Endodermal cell (in vitro differentiated cells): ENCODE measurements around the gene PIAS4. TPM values are rescaled to one million over a fixed set of nuclear protein-coding genes. Genes with fewer than 3 reads are reported as not detected.
A peak's percentile ranks its signal among the peaks of the same experiment; 100 is the strongest.

Experiments used
- DNase-seq: peaks from one replicate; pipeline ENCODE4 v3.0.0-alpha.2; 2017
- H3K27ac ChIP-seq: 2 replicates; pipeline ENCODE4 v1.5.1; 2013; ENCODE audit warnings: mild to moderate bottlenecking, low read depth, low read length, moderate library complexity
- H3K27me3 ChIP-seq: 2 replicates; pipeline ENCODE4 v1.6.1; 2013; ENCODE audit warnings: mild to moderate bottlenecking, low read length, moderate library complexity; ENCODE audit not compliant: insufficient read depth, control insufficient read depth, poor library complexity, severe bottlenecking
- H3K36me3 ChIP-seq: 2 replicates; pipeline ENCODE4 v1.7.0; 2013; ENCODE audit warnings: mild to moderate bottlenecking, low read length, moderate library complexity; ENCODE audit not compliant: control insufficient read depth, insufficient read depth
- H3K4me1 ChIP-seq: one replicate; pipeline ENCODE4 v1.7.0; 2013; ENCODE audit warnings: low read length; ENCODE audit not compliant: control insufficient read depth, insufficient read depth
- H3K4me3 ChIP-seq: 2 replicates; pipeline ENCODE4 v1.5.1; 2013; ENCODE audit warnings: mild to moderate bottlenecking, low read length, moderate library complexity
- H3K9ac ChIP-seq: 2 replicates; pipeline ENCODE4 v1.6.1; 2013; ENCODE audit warnings: mild to moderate bottlenecking, low read length, moderate library complexity; ENCODE audit not compliant: poor library complexity, severe bottlenecking; ENCODE audit errors: extremely low read depth
- H3K9me3 ChIP-seq: 2 replicates; pipeline ENCODE4 v1.6.1; 2013; ENCODE audit warnings: mild to moderate bottlenecking, low read length, moderate library complexity; ENCODE audit not compliant: control insufficient read depth
- H3K27ac Mint-ChIP-seq: 2 replicates; pipeline ENCODE4 v1.8.0; 2020; ENCODE audit warnings: mixed read lengths
- H3K27me3 Mint-ChIP-seq: 2 replicates; pipeline ENCODE4 v1.8.0; 2021; ENCODE audit warnings: mild to moderate bottlenecking, mixed read lengths; ENCODE audit not compliant: insufficient read depth
- H3K36me3 Mint-ChIP-seq: 2 replicates; pipeline ENCODE4 v1.8.0; 2020; ENCODE audit warnings: low read depth, mixed read lengths
- H3K4me1 Mint-ChIP-seq: 2 replicates; pipeline ENCODE4 v1.8.0; 2020; ENCODE audit warnings: mixed read lengths
- H3K4me3 Mint-ChIP-seq: 2 replicates; pipeline ENCODE4 v1.8.0; 2020; ENCODE audit warnings: mild to moderate bottlenecking, moderate library complexity, mixed read lengths
- H3K9me3 Mint-ChIP-seq: 2 replicates; pipeline ENCODE4 v1.8.0; 2020; ENCODE audit warnings: mild to moderate bottlenecking, mixed read lengths
- CTCF ChIP-seq: fragments of 200-600 bp; sonication (generic); conservative IDR thresholded peaks from 2 replicates; pipeline ENCODE4 v1.5.0; 2021; ENCODE audit warnings: antibody characterized with exemption, mild to moderate bottlenecking
- WGBS, 2 experiments: methylation state at CpG; one replicate each; pipeline versions ENCODE4 v1.1.5 to v1.1.7; 2013; ENCODE audit warnings: missing lambda C conversion rate in 2 of 2, mixed read lengths in 1 of 2; ENCODE audit not compliant: insufficient coverage in 1 of 2, insufficient read length in 1 of 2; 5-methylcytosine and 5-hydroxymethylcytosine counted together
- total RNA-seq, 2 donors: library from RNA; stranded (reverse); fragmentation: NEBNext Ultra II Directional in 1 of 2; extraction: Animal tissue kit (Norgen Biotek cat#: 25700) in 1 of 2; gene quantifications; 2 replicates in 1 of 2; 3 replicates in 1 of 2; pipeline ENCODE4 v1.2.1, GENCODE V29; 2021

The PIAS4 gene
- total RNA-seq, 2 donors from 2014 or later, result 57.5 to 58.1 TPM

DNA sequence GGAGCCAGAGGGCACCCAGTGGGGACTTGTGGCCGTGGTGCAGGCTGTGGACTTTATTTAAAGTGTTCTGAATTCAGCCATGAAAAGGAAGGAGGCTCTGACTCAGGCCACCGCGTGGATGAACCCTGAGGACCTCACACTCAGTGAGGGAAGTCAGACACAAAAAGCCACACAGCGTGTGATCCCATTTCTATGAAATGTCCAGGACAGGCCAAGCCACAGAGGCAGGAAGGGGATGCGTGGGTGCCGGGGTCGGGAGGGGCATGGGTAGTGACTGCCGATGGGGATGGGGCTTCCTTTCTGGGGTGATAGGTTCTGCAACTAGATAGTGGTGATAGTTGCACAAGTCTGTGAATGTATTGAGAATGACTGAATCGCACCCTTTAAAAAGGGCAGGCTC, 67.8 kb downstream of the PIAS4 start:
- no peak overlapping the region for H3K4me3 ChIP-seq
- H3K4me1 ChIP-seq, result no peaks in the 10 kb centered on the region
- no peak for DNase-seq
- H3K27ac Mint-ChIP-seq, result no peak overlapping the region
- H3K36me3 Mint-ChIP-seq, result no peaks in the 10 kb centered on the region
- no peak overlapping the region for H3K4me3 Mint-ChIP-seq
- H3K27ac ChIP-seq, result no peak overlapping the region
- H3K36me3 ChIP-seq, result no peaks in the 10 kb centered on the region
- WGBS, 2 experiments, result 87 to 90% methylated on average over 8 to 9 of the region's 9 CpGs
- H3K27me3 ChIP-seq, result no peaks in the 10 kb centered on the region
- H3K9me3 Mint-ChIP-seq, result no peaks in the 10 kb centered on the region
- no peaks in the 10 kb centered on the region for H3K4me1 Mint-ChIP-seq
- no peaks in the 10 kb centered on the region for H3K9me3 ChIP-seq
- TF ChIP-seq CTCF, result no peak
- H3K9ac ChIP-seq, result no peak overlapping the region
- no peaks in the 10 kb centered on the region for H3K27me3 Mint-ChIP-seq

- Histone ChIP-seq H3K9ac (no peak overlapping the region), H3K9me3 (no peaks in the 10 kb centered on the region), H3K4me1 (no peaks in the 10 kb centered on the region), H3K4me3 (no peak overlapping the region), H3K36me3 (no peaks in the 10 kb centered on the region), H3K27ac (no peak overlapping the region), H3K27me3 (no peaks in the 10 kb centered on the region)
- Mint-ChIP-seq H3K27me3 (no peaks in the 10 kb centered on the region), H3K27ac (no peak overlapping the region), H3K9me3 (no peaks in the 10 kb centered on the region), H3K36me3 (no peaks in the 10 kb centered on the region), H3K4me3 (no peak overlapping the region), H3K4me1 (no peaks in the 10 kb centered on the region)
- WGBS, 2 experiments, result 75% methylated on average over 3 of the region's 3 CpGs; no CpG with 5 or more reads in 1 of the 2 experiments
- DNase-seq, result peak; percentile 64
- TF ChIP-seq CTCF, result no peak
These were observed 69.5 kb downstream of the PIAS4 start for GRCh38 chr19:4077007-4077374.

DNA sequence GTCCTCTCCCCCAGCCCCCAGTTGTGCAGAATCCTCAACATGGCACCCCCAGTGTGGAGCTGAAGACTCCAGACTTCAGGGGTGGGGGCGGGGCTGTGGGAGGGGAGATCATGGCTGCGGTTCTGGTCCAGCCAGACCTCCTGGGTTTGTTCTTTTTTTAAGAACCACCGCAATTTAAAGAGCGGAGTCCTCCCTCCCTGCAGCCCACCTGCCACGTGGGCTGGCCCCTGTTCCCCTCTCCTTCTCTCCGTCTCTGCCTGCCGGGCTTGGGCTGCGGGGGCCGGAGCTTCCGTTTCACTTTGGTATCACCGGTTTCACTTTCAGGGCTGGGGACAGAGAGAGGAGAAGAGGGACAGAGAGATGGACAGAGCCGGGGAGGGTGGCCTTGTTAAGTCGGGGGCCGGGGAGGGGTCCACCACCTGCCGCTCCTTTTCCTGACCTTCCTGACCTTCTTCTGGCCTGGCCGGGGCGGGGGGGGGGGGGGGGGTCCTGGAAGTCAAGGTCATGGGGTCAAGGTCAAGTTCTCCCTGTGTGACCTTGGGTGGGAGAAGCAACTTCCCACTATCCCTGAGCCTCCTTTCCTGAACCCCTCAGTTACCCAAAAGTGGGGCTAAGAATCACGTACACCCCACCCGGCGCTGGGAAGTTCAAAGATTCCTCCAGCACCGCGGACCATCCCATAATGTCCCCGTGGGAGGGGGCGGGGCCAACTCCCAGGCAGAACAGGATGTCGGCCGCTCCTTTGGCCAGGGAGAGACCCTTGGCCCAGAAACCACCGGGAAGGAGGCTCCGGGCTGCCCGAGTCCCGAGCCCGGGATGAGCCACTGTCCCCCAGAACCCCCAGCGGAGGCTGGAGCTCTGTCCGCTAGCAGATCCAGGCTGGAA, 70.5 kb downstream of the PIAS4 start:
- H3K27me3 Mint-ChIP-seq, result no peaks in the 10 kb centered on the region
- no peaks in the 10 kb centered on the region for H3K9me3 Mint-ChIP-seq
- H3K4me3 Mint-ChIP-seq, result no peak overlapping the region
- DNase-seq, result peak; percentile 68
- 72% methylated on average over 11 to 28 of the region's 33 CpGs for WGBS, 2 experiments
- no peaks in the 10 kb centered on the region for H3K36me3 Mint-ChIP-seq
- no peak overlapping the region for H3K27ac Mint-ChIP-seq
- no peak overlapping the region for H3K27ac ChIP-seq
- TF ChIP-seq CTCF, result no peak
- H3K4me3 ChIP-seq, result no peak overlapping the region
- no peaks in the 10 kb centered on the region for H3K27me3 ChIP-seq
- no peaks in the 10 kb centered on the region for H3K4me1 Mint-ChIP-seq
- H3K4me1 ChIP-seq, result no peaks in the 10 kb centered on the region
- H3K36me3 ChIP-seq, result no peaks in the 10 kb centered on the region
- no peak overlapping the region for H3K9ac ChIP-seq
- H3K9me3 ChIP-seq, result no peaks in the 10 kb centered on the region
